Posterior cingulate gyrus (tissue), 11 donors: ENCODE data around the gene HCK.

ENCODE experiments used
- DNase-seq, 10 donors: peaks; one replicate each; pipeline versions ENCODE4 v3.0.0 to v3.0.0-alpha.2; 2020 to 2021; ENCODE audit warnings: mixed read lengths in 3 of 10
- intact Hi-C: fragments of 100-400 bp; cut with DNase I; formaldehyde crosslinking; loops from one replicate; pipeline ENCODE4 v1.15.1; 2023

The HCK gene

GRCh38 chr20:32150291-32150848 is 98.3 kb downstream of the HCK start:
- intact Hi-C loops, result no loop called here
- no peak for DNase-seq
